H1 (cell line): ENCODE measurements around the gene SLC13A4. TPM values are rescaled to one million over a fixed set of nuclear protein-coding genes. Genes with fewer than 3 reads are reported as not detected.

Experiments
- CBX8 ChIP-seq: fragments of 300-800, 300-1000 bp; sonication (generic); IDR thresholded peaks from 2 replicates; pipeline ENCODE4 v1.7.1; 2016; ENCODE audit warnings: low read depth, low read length, borderline replicate concordance
- EP300 ChIP-seq, 2 experiments: IDR thresholded peaks; 1 replicate in 1 of 2; 2 replicates in 1 of 2; pipeline ENCODE4 v1.6.1; 2011 to 2012; ENCODE audit warnings: low read depth in 2 of 2, low read length in 2 of 2, mild to moderate bottlenecking in 2 of 2, borderline replicate concordance in 1 of 2, inconsistent platforms in 1 of 2, moderate library complexity in 1 of 2
- FOSL1 ChIP-seq: IDR thresholded peaks from 2 replicates; pipeline ENCODE4 v1.6.1; 2011; ENCODE audit warnings: mild to moderate bottlenecking, low read depth, low read length, moderate library complexity; ENCODE audit not compliant: insufficient read depth
- HDAC6 ChIP-seq: IDR thresholded peaks from one replicate; pipeline ENCODE4 v1.7.1; 2012; ENCODE audit warnings: low read depth, mild to moderate bottlenecking, inconsistent platforms, low read length, moderate library complexity
- MAFK ChIP-seq: IDR thresholded peaks from 2 replicates; pipeline ENCODE4 v1.6.1; 2012; ENCODE audit warnings: low read depth, mild to moderate bottlenecking, improper control_type of control experiment, low read length
- RAD21 ChIP-seq, 2 experiments: IDR thresholded peaks in 1 of 2; conservative IDR thresholded peaks in 1 of 2; 2 replicates each; pipeline ENCODE4 v1.6.1; 2011; ENCODE audit warnings: low read depth in 2 of 2, low read length in 2 of 2, improper control_type of control experiment in 1 of 2, inconsistent platforms in 1 of 2, mild to moderate bottlenecking in 1 of 2, moderate library complexity in 1 of 2
- RXRA ChIP-seq: IDR thresholded peaks from 2 replicates; pipeline ENCODE4 v1.6.1; 2011; ENCODE audit warnings: low read depth, mild to moderate bottlenecking, low read length, moderate library complexity; ENCODE audit not compliant: insufficient read depth
- SP1 ChIP-seq: IDR thresholded peaks from 2 replicates; pipeline ENCODE4 v1.6.1; 2011; ENCODE audit warnings: low read depth, low read length
- polyA plus RNA-seq, 7 experiments: library from polyadenylated mRNA; depleted of rRNA in 3 of 7; stranded (reverse) in 5 of 7; unstranded in 2 of 7; fragments of >200 nt in 5 of 7; fragments of 200-250 nt in 2 of 7; gene quantifications; 1 replicate in 5 of 7; 2 replicates in 1 of 7; 4 replicates in 1 of 7; pipeline versions ENCODE4 v1.2.1 to v1.2.3, GENCODE V29; 2011 to 2013; ENCODE audit warnings: missing spikeins in 2 of 7, mixed read lengths in 2 of 7
- total RNA-seq: library from RNA; stranded (reverse); fragmentation: NEBNext Ultra II Directional; extraction: Animal tissue kit (Norgen Biotek cat#: 25700); gene quantifications from 2 replicates; pipeline ENCODE4 v1.2.1, GENCODE V29; 2021

SLC13A4 gene
- total and polyA plus RNA-seq, 2 of the 8 experiments (the other 6 are each of a cell fraction or from before 2014, with no cell fraction given) = 3.9 to 7.5 TPM

- no peak for TF ChIP-seq HDAC6
- TF ChIP-seq CBX8 = no peak
- no peak for TF ChIP-seq RAD21 (IDR thresholded peaks at IDR 0.05 in 1 of 2, conservative IDR thresholded peaks at IDR 0.05 in 1 of 2; ENCODE audit: low read depth in 2 of 2, low read length in 2 of 2)
- TF ChIP-seq MAFK = no peak
- no peak for TF ChIP-seq RXRA
- no peak for TF ChIP-seq FOSL1
- no peak for TF ChIP-seq EP300 (IDR thresholded peaks at IDR 0.05; ENCODE audit: borderline replicate concordance in 1 of 2, low read depth in 2 of 2, low read length in 2 of 2)
- TF ChIP-seq SP1 = no peak
Measured at GRCh38 chr7:135665042-135665441, 62.9 kb downstream of the SLC13A4 start (continued).
